ENCODE results near the gene THSD7B. TPM values are rescaled to one million over a fixed set of nuclear protein-coding genes. Genes with fewer than 3 reads are reported as not detected.

Gene THSD7B
- polyA plus RNA-seq, 1 donor = 0.89 TPM

- DNase-seq = peak; percentile 26
Observed at GRCh38 chr2:136809998-136810397, 44.7 kb downstream of the THSD7B start.

GRCh38 chr2:136818839-136819238, 53.5 kb downstream of the THSD7B start:
- no peak for DNase-seq

- no peak for DNase-seq
Observed at GRCh38 chr2:136823291-136823690, 57.9 kb downstream of the THSD7B start.

- no peak for DNase-seq
Observed at GRCh38 chr2:136828162-136828561, 62.8 kb downstream of the THSD7B start.

- DNase-seq = no peak
Observed at GRCh38 chr2:136828774-136829173, 63.4 kb downstream of the THSD7B start.

- DNase-seq = no peak
Observed at GRCh38 chr2:136844546-136844945, 79.2 kb downstream of the THSD7B start.

GRCh38 chr2:136858656-136859055, 93.3 kb downstream of the THSD7B start:
- DNase-seq = no peak

- DNase-seq = no peak
Observed at GRCh38 chr2:136860443-136860958, 95.2 kb downstream of the THSD7B start.

GRCh38 chr2:136863468-136863867, 98.1 kb downstream of the THSD7B start:
- DNase-seq = no peak

- DNase-seq = peak; percentile 8
Observed at GRCh38 chr2:136863874-136864273, 98.5 kb downstream of the THSD7B start.

GRCh38 chr2:136871424-136871823, 106.1 kb downstream of the THSD7B start:
- DNase-seq = no peak

- no peak for DNase-seq
Observed at GRCh38 chr2:136874258-136874657, 108.9 kb downstream of the THSD7B start.

- DNase-seq = no peak
Observed at GRCh38 chr2:136891100-136891499, 125.8 kb downstream of the THSD7B start.

GRCh38 chr2:136894007-136894634, 128.8 kb downstream of the THSD7B start:
- no peak for DNase-seq

GRCh38 chr2:136901732-136902131, 136.4 kb downstream of the THSD7B start:
- no peak for DNase-seq

GRCh38 chr2:136905779-136906178, 140.4 kb downstream of the THSD7B start:
- no peak for DNase-seq

GRCh38 chr2:136909777-136910176, 144.4 kb downstream of the THSD7B start:
- no peak for DNase-seq

GRCh38 chr2:136916131-136916530, 150.8 kb downstream of the THSD7B start:
- no peak for DNase-seq

GRCh38 chr2:136917411-136917881, 152.1 kb downstream of the THSD7B start:
- peak; percentile 52 for DNase-seq

GRCh38 chr2:136919682-136920081, 154.3 kb downstream of the THSD7B start:
- no peak for DNase-seq

GRCh38 chr2:136920652-136921333, 155.4 kb downstream of the THSD7B start:
- DNase-seq = no peak

- no peak for DNase-seq
Observed at GRCh38 chr2:136927156-136927555, 161.8 kb downstream of the THSD7B start.

GRCh38 chr2:136929531-136929930, 164.2 kb downstream of the THSD7B start:
- no peak for DNase-seq

GRCh38 chr2:136932700-136933099, 167.4 kb downstream of the THSD7B start:
- no peak for DNase-seq

Data from hindlimb muscle (tissue), 1 donor.